ENCODE data around the gene AP5B1.

Gene AP5B1

GRCh38 chr11:65809496-65809895 is 28.7 kb upstream of the AP5B1 start:
- no peak for TF ChIP-seq ESRRG (CRISPR knock-in tag; IDR thresholded peaks at IDR 0.05)
- no peak for TF ChIP-seq ZNF565 (CRISPR knock-in tag; conservative IDR thresholded peaks at IDR 0.05; ENCODE audit: low read depth)
- no peak for TF ChIP-seq ZC3H10 (CRISPR knock-in tag; IDR thresholded peaks at IDR 0.05)
- TF ChIP-seq, protein P1, sequence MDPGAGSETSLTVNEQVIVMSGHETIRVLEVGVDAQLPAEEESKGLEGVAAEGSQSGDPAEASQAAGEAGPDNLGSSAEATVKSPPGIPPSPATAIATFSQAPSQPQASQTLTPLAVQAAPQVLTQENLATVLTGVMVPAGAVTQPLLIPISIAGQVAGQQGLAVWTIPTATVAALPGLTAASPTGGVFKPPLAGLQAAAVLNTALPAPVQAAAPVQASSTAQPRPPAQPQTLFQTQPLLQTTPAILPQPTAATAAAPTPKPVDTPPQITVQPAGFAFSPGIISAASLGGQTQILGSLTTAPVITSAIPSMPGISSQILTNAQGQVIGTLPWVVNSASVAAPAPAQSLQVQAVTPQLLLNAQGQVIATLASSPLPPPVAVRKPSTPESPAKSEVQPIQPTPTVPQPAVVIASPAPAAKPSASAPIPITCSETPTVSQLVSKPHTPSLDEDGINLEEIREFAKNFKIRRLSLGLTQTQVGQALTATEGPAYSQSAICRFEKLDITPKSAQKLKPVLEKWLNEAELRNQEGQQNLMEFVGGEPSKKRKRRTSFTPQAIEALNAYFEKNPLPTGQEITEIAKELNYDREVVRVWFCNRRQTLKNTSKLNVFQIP (CRISPR knock-in tag; IDR thresholded peaks at IDR 0.05; ENCODE audit: borderline replicate concordance, low read depth): no peak
- TF ChIP-seq PPARA (CRISPR knock-in tag; IDR thresholded peaks at IDR 0.05; ENCODE audit: borderline replicate concordance): no peak
- TF ChIP-seq GLIS3 (CRISPR knock-in tag; IDR thresholded peaks at IDR 0.05): no peak
- no peak for TF ChIP-seq CSRNP3 (CRISPR knock-in tag; IDR thresholded peaks at IDR 0.05)
- no peak for TF ChIP-seq TOX (CRISPR knock-in tag; IDR thresholded peaks at IDR 0.05; ENCODE audit: borderline replicate concordance)
- no peak for TF ChIP-seq TSHZ2 (CRISPR knock-in tag; IDR thresholded peaks at IDR 0.05)
- TF ChIP-seq RARB (CRISPR knock-in tag; IDR thresholded peaks at IDR 0.05): no peak
- TF ChIP-seq, protein P2, sequence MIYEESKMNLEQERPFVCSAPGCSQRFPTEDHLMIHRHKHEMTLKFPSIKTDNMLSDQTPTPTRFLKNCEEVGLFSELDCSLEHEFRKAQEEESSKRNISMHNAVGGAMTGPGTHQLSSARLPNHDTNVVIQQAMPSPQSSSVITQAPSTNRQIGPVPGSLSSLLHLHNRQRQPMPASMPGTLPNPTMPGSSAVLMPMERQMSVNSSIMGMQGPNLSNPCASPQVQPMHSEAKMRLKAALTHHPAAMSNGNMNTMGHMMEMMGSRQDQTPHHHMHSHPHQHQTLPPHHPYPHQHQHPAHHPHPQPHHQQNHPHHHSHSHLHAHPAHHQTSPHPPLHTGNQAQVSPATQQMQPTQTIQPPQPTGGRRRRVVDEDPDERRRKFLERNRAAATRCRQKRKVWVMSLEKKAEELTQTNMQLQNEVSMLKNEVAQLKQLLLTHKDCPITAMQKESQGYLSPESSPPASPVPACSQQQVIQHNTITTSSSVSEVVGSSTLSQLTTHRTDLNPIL (CRISPR knock-in tag; IDR thresholded peaks at IDR 0.05; ENCODE audit: low read depth): no peak
- no peak for TF ChIP-seq ZFP3 (CRISPR knock-in tag; IDR thresholded peaks at IDR 0.05)
- no peak for TF ChIP-seq TCF4 (CRISPR knock-in tag; IDR thresholded peaks at IDR 0.05; ENCODE audit: borderline replicate concordance)
- TF ChIP-seq BACH2 (CRISPR knock-in tag; IDR thresholded peaks at IDR 0.05; ENCODE audit: borderline replicate concordance): no peak
- TF ChIP-seq OSR1 (CRISPR knock-in tag; IDR thresholded peaks at IDR 0.05): no peak
- no peak for TF ChIP-seq ARNTL (CRISPR knock-in tag; IDR thresholded peaks at IDR 0.05; ENCODE audit: borderline replicate concordance, low read depth)
- no peak for TF ChIP-seq CSDC2 (CRISPR knock-in tag; IDR thresholded peaks at IDR 0.05)
- TF ChIP-seq SNAI2 (CRISPR knock-in tag; IDR thresholded peaks at IDR 0.05): no peak
- no peak for TF ChIP-seq ISL1 (CRISPR knock-in tag; IDR thresholded peaks at IDR 0.05)
- no peak for ATAC-seq

- TF ChIP-seq ZC3H10 (CRISPR knock-in tag; IDR thresholded peaks at IDR 0.05) (no peak), ZFP3 (CRISPR knock-in tag; IDR thresholded peaks at IDR 0.05) (no peak), ISL1 (CRISPR knock-in tag; IDR thresholded peaks at IDR 0.05) (no peak), SNAI2 (CRISPR knock-in tag; IDR thresholded peaks at IDR 0.05) (no peak), TOX (CRISPR knock-in tag; IDR thresholded peaks at IDR 0.05; ENCODE audit: borderline replicate concordance) (no peak), ZNF8 (CRISPR knock-in tag; IDR thresholded peaks at IDR 0.05) (no peak), ESRRG (CRISPR knock-in tag; IDR thresholded peaks at IDR 0.05) (no peak)
- TF ChIP-seq, protein P1 (CRISPR knock-in tag; IDR thresholded peaks at IDR 0.05; ENCODE audit: borderline replicate concordance, low read depth): no peak
- TF ChIP-seq, protein P3, sequence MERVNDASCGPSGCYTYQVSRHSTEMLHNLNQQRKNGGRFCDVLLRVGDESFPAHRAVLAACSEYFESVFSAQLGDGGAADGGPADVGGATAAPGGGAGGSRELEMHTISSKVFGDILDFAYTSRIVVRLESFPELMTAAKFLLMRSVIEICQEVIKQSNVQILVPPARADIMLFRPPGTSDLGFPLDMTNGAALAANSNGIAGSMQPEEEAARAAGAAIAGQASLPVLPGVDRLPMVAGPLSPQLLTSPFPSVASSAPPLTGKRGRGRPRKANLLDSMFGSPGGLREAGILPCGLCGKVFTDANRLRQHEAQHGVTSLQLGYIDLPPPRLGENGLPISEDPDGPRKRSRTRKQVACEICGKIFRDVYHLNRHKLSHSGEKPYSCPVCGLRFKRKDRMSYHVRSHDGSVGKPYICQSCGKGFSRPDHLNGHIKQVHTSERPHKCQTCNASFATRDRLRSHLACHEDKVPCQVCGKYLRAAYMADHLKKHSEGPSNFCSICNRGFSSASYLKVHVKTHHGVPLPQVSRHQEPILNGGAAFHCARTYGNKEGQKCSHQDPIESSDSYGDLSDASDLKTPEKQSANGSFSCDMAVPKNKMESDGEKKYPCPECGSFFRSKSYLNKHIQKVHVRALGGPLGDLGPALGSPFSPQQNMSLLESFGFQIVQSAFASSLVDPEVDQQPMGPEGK (CRISPR knock-in tag; IDR thresholded peaks at IDR 0.05; ENCODE audit: borderline replicate concordance): no peak
- TF ChIP-seq, protein P2 (CRISPR knock-in tag; IDR thresholded peaks at IDR 0.05; ENCODE audit: low read depth): no peak
- no peak; the same call in 2 of the 3 replicates for ATAC-seq
Measured at GRCh38 chr11:65808744-65809341, 28.1 kb upstream of the AP5B1 start.
